ENCODE results near the gene HOTAIR.
A peak's percentile ranks its signal among the peaks of the same experiment; 100 is the strongest.

HOTAIR gene

DNA sequence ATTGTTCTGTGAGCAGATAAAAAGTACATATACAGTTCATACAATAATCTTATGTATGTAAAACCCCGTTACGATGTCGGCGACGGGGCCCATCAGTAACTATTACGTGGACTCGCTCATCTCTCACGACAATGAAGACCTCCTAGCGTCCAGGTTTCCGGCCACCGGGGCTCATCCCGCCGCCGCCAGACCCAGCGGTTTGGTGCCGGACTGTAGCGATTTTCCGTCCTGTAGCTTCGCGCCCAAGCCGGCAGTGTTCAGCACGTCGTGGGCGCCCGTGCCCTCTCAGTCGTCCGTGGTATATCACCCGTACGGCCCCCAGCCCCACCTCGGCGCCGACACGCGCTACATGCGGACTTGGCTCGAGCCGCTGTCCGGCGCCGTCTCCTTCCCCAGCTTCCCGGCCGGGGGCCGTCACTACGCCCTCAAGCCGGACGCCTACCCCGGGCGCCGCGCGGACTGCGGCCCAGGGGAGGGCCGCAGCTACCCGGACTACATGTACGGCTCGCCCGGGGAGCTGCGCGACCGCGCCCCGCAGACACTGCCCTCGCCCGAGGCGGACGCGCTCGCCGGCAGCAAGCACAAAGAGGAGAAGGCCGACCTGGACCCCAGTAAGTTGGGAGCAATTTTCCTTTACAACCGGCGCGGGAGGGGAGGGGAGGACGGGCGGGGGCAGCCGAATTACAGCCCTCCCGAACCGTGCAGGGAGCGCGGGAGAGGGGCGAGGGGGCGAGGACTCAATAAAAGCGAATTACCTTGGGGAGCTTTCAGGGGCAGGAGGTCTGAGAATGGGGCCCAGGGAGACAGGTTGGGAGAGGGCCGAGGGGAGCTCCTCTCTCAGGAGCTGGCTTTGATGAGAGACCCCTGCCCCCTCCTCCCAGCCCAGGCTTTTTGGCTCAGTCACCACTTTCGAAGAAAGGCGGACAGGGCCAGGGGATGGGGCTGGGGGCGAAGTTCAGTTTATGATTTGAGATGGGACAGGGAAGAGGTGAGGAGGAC, 25.7 kb upstream of the HOTAIR start, which contains the start of gene HOXC9:
TSS of gene HOXC9 (plus strand) at position 46 of the 999 bp plus-strand sequence. CDS start at position 74, 28 bp downstream.
- no peak for DNase-seq (ENCODE audit: low spot score)

DNA sequence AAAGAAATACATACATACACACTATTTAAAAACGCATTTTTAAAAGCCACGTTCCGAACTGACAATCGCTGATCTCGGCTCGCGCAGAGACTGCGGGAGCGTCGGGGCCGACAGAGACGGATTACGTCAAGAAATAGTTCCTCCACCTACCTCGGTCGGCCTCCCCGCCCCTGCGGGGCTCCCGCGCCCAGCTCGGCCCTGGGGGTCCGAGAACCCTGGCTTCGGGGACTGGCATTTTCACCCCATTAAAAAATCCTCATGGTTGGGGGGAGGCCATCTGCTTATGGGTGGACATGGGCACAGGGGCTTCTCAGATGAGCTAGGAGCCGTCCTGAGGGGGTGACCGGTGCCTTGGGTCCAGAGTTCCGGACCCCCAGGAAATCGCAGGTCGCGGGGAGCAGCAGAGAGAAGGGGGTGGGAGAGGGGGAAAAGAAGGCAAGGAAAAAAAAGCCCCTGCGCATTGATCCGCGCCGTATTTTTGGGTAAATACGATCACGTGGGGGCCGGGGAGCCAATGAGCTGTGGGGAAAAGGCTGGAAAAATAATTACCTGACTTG, 24.9 kb upstream of the HOTAIR start:
- DNase-seq (ENCODE audit: low spot score) = no peak

DNA sequence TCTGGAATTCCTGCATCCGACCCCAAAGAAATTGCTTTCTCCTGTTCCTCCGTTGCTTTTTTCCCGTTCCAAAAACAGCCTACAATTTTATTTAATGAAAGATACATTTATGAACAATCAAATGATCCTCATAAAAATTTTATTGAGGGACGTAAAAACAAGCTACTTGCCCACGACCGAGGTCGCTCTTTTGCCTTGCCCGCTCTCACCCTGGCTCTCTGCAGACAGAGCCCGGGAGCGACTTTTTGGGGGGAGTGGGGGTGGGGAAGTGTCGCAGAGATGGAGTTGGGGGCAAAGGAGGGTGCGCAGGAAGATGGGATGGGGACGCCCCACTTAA, 24.1 kb upstream of the HOTAIR start:
- DNase-seq (ENCODE audit: low spot score) = no peak

DNA sequence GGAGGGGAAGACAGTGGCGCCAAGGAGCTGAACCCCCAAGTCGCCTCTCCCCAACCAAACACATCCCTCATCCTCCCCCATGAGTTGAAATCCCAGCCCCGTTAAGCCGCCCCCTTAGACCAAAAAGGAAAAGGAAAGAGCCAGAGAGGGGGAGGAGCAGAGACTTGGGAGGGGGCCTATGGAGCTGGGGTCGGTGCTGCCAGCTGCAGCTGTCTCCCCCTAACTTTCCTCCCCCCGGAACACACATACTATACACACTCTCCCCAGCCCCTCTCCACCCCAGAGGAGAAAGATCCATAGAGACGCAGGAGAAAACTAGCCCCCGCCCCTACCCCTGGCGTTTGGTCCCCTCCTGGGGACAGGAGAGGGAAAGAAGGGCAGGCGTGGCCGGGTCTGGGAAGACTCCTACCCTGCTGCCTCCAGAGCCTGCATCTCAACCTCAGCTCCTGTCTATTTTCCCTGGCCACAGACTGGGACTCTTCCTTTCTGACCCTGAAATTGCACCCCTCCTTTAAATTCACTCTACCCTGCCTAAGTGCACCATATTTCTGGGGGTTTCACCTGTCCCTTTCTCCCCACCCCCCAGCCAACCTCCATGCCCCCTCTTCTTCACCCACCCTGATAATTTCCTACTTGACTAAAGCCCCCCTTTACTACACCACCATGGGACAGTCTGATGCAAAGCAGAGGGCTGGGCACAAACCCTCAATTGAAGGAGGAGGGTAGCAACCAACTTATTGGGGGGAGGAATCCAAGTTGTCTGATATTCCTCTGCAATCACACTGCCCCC, 23.6 kb upstream of the HOTAIR start:
- DNase-seq (ENCODE audit: low spot score) = no peak

DNA sequence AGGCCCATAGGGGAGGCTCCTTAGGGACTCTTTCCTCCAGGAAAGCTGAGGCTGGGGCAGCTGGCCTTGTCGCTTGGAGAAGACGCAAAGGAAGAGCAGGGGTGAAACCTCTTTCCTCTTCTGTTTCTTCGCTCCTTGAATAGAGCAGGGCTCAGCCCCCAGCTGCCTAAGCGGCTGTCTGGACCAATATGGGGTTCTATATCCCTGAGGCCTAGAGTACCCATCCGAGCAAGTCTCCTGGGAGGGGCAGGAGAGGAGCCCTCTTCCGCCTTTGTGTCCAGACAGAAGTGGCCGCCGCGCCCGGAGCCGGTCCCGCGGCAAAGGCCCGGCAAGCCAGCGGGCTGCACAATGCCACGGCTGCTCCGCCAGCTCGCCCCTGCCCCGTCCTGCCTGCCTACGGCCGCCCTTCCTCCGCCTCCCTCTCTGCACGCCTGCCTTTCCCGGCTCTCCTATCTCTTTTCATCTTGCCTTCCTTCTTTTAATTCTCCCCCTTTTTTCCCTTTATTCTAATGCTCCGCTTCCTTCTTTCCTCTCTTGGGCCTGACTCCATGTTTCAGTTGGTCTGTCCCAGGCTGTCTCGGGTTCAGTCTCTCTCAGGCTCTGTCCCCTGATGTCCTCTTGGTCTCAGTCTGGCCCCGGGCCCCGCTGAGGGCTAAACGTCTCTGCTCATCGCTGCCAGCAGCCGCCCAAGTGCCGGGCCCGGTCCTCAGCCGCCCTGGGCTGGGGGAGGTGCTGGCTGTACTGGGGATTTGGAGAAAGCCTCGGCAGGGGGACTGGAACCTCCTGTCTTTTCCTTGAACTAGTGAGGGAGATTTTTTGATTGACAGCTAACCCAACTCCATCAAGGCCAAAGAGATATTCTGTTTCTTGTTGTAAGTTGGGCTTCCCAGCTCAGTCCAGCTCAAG, 22.7 kb upstream of the HOTAIR start:
- no peak for DNase-seq (ENCODE audit: low spot score)

DNA sequence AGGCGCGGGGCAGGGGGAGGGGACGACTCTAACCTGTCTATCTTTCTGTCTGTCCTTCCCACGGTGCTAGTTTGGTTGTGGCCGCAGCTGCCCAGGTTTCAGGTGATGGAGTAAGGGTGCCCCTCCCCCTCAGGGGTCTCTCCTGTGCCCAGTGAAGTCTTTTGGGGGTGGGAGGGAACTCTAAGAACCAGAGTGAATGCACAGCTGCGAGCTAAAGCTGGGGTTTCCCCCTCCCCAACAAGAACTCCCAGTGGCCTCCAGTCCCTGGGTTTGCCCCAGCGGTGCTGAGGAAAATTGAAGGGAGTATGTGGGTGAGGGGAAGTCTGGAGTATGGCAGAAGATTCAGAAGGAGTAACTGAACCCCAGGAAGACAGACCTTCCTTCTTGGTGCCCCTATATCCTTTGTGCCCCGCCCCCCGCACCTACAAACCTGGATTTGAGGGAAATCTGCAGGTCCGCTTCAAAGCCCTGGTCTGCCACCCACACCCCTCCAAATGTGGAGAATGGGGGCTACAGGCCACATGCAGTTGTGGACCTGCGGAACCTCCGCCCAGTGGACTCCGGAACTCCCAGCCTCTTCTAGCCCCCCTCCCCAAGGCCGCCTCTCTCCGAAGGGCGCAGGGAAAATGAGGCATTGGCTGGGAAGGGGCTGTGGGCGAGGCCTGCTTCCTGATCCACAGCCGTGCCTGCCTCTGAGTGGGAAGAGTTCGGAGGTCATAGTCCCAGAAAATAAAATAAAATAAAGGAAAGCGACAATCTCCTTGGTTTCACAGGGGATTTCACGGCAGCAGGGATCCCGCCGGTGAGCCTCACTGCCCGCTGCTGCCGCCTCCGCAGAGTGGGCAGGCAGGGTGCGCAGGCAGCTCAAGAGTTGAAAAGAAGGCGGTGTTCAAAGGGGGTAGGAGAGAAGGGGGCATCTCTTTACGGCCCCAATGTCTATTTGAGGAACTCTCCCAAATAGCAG, 21.8 kb upstream of the HOTAIR start:
- DNase-seq (ENCODE audit: low spot score) = no peak

DNA sequence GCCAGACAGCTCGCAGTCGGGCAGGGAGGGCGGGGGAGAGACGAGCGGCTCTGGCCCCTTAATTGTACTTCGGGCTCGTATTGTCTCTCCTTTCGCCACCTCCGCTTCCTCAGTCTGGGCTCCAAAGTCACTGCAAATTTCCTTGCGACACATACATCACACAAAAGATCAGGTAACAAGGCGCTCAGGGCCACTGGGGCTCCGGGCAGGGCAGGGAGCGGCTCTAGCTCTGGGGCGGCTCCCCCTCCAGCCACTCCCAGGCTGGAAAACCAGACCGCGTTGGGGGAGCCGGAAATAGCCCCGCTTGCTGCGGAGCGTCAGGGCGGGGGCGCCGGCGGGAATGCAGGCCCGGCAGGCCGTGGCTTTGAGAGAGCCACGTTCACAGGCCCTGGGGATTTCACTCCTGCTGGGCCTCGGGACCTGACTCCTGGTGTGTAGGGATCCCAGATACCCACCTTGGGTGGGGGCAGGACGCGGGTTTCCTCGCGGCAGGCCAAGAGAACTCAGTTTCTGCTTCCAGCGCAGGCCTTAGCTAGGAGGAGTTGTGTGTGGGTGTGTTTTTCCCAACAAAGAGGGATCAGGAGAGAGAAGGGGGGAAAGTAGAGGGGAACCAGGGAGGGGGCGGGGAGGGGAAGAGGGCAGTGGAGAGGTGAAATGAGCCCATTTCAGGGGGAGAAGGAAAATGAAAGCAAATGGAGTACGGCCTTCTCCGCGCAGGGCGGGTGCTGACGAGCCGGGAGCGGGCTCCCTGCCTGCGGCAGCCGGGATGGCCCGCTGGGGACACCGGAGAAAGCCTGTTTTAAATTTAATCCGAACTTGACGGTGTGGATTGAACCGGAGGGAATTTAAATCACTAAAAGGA, 20.9 kb upstream of the HOTAIR start:
- no peak for DNase-seq (ENCODE audit: low spot score)

DNA sequence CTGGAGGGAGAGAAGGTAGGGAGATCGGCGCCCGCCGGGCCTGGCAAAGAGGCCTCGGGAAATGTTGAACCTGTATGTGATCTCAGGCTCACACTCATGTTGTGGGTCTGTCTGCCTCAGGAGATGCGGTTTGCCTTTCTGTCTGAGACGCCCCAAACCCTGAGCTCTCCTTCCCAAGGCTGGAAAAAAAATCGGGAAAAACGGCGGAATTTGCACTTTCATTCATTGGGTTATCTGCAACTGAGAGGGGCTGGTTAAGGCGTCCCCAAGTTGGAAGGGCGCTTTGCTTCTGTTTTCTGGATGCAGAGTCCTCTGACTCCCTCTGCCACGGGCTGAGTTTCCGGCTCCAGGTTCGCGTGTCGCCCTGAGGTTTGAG, 20.2 kb upstream of the HOTAIR start:
- DNase-seq (ENCODE audit: low spot score) = peak; percentile 14

DNA sequence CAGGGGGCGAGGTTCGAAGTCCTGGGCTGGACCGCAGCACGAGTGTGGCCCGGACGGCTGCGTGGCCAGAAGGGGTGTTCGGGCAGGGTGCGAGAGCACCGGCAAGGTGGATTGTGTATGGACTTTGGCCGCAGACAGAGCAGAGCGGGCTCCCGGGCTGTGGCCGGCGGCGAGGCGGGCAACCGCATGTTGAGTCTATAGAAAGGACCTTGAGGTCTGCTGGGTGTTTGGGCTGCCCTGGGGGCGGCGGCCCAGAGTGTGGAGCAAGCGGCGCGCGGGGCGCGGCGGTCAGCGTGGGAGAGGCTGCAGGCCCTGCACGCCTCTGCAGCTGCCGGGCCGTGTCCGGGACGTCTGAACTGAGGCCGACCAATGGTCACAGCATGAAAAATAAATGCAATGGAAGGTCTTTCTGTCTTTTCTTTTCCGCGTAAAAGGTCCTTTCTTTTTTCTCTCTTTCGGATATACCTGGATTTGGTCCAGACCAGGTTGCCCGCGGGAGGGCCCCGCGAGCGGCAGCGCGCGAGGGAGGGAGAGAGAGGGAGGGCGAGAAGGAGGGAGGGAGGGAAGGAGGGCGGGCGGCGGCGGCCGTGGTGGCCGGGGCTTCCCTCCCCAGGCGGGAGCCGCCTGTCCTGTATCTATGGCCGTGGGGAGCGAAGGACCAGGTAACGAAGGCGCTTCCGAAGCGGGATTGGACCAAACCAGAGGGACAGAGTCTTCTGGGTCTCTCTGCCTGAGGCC, 19.7 kb upstream of the HOTAIR start:
- DNase-seq (ENCODE audit: low spot score) = no peak

DNA sequence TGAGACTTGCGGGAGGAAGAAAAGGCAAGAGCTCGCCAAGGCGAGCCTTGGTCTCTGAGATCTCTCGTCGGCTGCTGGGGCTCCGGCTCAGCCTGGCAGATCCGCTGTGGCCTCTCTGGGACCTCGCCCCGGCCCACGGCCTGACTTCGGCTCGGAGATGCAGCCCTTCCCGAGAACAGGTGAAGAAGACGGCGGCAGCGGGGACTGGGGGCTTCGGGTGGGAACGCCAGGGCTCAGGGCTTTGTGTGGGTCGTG, 19.2 kb upstream of the HOTAIR start:
- no peak for DNase-seq (ENCODE audit: low spot score)

DNA sequence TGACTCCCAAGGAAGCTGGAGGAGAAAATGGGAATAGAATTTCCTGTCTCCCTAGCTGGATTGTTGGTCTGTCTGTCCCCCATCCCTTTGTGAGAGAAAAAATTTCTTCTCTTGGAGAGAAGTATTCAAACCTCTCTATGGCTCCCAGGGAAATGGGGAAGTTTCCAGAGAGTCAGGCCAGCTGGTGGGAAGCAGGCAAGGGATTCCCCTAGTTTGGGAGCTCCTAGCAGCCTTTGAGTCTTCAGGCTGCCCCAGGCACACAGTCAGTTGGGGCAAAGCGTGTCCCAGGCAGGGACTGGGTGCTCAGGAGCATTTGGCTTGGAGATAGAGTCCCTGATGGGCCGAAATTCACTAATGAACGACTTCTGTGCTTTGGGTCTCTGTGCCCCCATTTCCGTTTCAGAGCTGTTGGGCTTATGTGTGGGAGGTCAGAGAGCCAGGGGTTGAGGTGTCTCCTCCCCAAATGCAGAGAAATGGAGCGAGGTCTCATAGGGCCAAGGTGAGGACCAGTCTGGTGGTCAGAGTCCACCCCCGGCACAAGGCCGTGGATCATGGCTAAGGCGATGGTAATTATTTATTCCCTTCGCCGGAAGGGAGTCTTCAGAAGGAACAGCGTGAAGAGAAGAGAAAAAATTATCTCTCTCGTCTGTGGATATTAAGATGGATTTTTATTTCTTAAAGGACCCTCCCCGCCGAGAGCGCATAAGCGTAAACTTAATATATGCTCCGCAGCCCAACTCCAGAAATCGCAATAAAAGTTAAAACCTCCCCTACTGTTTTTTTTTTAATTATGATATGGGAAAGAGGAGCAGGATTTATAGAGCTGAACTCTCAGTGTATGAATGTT, 18.6 kb upstream of the HOTAIR start:
- DNase-seq (ENCODE audit: low spot score) = no peak

DNA sequence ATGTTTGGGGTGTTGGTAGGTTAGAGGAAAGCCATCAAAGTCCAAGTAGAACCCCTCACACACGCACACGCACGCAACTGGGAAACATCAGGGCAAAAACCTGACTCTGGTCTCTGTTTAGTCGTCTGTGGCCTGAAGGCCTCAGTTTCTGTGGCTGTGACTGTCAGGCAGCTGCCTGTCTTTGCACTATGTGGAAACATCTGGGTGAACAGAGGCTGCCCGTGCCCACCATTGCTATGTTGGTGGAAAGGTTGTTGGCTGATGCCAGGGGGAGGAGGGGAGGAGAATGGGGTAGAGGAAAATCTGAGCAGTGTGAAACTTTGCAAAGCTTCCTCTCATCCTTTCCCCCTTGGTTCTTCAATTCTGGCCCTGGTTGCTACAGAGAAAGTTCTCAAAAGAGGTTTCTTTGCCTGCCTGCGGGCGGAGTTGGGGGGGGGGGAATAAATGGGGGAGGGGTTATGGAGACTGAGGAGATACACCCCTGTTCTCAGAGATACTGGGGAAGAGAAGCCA, 17.7 kb upstream of the HOTAIR start:
- DNase-seq (ENCODE audit: low spot score) = no peak

DNA sequence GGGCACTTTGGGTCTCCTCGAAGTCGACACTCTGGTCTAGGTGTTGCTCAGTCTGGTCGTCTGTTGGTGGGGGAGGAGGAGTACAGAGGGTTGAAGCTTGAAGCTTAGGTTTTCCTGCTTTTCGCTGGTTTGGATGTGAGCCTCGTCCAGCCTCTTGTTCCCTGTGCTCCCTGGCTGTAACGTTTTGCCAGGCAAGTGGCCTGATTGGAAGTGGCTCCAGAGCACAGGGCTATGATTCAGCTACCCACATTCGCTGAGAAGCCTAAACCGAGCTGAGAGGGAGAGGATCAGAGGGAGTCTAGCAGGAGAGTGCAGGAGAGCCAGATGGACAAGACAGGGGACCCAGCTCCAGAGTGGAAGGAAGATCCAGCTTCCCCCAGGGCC, 16.3 kb upstream of the HOTAIR start:
- DNase-seq (ENCODE audit: low spot score) = no peak

DNA sequence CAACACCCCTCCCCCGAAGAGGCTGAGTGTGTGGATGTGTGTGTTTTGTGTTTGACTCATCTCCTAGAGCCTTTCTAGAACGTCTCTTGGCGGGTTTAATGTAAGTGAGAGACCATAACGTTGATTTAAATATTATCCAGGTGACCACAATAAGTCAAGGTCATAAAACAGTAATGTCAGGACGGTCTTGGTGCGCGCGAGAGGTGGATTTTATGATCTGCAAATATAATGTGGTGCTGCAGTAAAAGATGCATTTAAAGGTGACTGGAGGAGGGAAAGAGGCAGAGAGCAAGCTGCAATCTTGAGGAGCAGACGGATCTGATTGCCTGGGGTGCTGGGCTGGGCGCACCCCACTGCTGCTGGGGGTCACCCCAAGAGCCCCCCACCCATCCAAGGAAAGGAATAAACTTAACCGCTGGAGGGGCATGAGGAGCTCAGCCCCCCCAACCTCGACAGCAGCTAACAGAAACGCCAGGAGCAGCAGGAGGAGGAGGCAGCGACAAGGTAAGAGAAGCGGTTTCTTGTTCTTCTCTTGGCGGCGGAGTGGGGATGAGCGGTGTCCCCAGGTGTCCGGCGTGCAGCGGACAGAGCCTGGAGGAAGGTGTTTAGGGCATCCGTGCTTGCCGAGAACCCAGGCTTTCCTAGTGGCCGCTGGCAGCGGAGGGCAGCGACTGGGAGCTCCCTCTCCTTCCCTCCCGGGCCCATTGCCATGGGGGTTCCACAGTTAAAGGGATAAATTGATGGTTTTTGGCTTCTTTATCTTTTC, 15.7 kb upstream of the HOTAIR start:
- no peak for DNase-seq (ENCODE audit: low spot score)

DNA sequence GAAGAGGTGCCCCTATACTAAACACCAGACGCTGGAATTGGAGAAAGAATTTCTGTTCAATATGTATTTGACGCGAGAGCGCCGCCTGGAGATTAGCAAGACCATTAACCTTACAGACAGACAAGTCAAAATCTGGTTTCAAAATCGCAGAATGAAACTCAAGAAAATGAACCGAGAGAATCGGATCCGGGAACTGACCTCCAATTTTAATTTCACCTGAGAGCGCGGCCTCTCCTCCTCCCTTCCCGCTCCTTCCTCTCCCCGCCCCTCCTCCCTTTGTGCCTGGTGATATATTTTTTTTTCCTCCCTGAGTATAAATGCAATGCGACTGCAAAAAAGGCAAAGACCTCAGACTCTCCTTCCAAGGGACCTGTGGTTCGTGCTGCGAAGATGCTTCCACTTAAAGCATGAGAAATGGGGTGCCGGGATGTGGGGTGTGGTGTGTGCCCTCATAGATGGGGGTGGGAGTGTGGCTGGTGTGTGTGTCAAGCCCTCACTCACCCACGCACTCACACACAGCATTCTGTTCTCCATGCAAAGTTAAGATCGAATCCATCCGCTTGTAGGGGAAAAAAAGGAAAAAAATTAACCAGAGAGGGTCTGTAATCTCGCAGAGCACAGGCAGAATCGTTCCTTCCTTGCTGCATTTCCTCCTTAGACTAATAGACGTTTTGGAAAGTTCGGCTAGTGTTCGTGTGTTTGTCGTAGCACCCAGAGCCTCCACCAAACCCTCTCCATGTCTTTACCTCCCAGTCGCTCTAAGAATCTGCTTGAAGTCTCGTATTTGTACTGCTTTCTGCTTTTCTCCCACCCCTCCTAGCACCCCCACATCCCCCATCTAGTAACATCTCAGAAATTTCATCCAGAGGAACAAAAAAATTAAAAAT, 14.7 kb upstream of the HOTAIR start:
- no peak for DNase-seq (ENCODE audit: low spot score)

DNA sequence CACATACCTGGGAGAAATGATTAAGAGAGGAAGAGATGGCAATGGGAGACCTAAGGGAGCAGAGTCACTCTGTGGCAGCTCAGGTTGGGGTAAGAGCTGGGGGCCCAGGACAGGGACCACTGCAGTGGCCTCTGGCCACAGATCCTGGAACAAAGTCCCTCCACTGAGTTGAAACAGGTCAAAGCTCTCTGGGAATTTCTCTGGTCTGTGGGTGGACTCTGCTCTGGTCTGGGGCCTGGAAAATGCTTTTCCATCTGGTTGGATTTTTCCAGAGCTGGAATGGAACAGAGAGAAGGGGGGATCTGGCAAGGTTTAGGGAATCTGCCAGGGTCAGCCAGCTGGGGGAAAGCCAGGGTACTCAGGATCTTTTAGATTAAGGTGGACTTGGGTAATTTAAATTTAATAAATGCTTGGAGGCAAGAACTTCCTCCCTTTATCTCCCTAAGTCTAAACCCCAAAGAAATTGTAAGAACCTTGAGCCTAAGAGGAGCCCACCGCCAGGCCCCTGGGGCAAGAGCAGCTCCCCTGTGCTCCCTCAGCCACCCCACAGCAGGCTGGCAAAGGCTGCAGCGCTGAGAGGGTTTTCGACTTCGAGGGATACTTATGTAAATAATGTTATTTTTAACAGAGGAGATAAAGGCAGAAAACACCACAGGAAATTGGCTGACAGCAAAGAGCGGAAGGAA, 13.9 kb upstream of the HOTAIR start:
- DNase-seq (ENCODE audit: low spot score) = no peak

All from CD4-positive, alpha-beta T cell treated with Interleukin-6 at 100 ng/mL for 8 hours (primary cell).